K562 (cell line): ENCODE results near the gene CFAP58. TPM values are rescaled to one million over a fixed set of nuclear protein-coding genes. Genes with fewer than 3 reads are reported as not detected.

Experiments used
- ATAC-seq: fragments of 200-7000 bp; cut with Tn5 transposase; 3 replicates; pipeline ENCODE4 v1.9.1; 2020; ENCODE audit warnings: moderate library complexity
- BruUV-seq: library from RNA; stranded (reverse); fragments of 400-500 nt; replicated peaks from 2 replicates; lab custom pipeline; 2021; lab: Mats Ljungman, UMichigan
- CTCF ChIA-PET: fragments of 300-600 bp; formaldehyde crosslinking; extraction: SDS; loops from one replicate; lab custom pipeline; 2021; ENCODE audit warnings: low intra/inter-chr PET ratio; lab: Yijun Ruan, JAX
- POLR2A ChIA-PET: fragments of 300-600, 350-650 bp; sonication (Branson Sonifier 250); formaldehyde crosslinking; extraction: SDS; loops from one replicate; lab custom pipeline; 2021; ENCODE audit warnings: antibody characterized with exemption, inconsistent platforms; lab: Yijun Ruan, JAX
- DNase-seq, 4 experiments: peaks; one replicate each; pipeline versions ENCODE4 v3.0.0 to v3.0.0-alpha.2; 2011 to 2018; ENCODE audit warnings: low spot score in 3 of 4, mixed read lengths in 3 of 4; ENCODE audit errors: extremely low read depth in 1 of 4
- FAIRE-seq: peaks from 2 replicates; lab custom pipeline; 2011; peaks lifted over from hg19 to GRCh38; lab: Jason Lieb, UNC
- H2AFZ ChIP-seq: 2 replicates; pipeline ENCODE4 v1.6.0; 2011; ENCODE audit warnings: low read depth, low read length, control low read depth, inconsistent platforms
- H3K27ac ChIP-seq: fragments of 200-600 bp; 3 replicates; pipeline ENCODE4 v1.8.0; 2011; ENCODE audit warnings: low read depth, mild to moderate bottlenecking, control low read depth, inconsistent platforms, low read length, moderate library complexity, mixed read lengths; ENCODE audit errors: extremely low read depth
- H3K27me3 ChIP-seq, 2 experiments: fragments of 300-600 bp in 1 of 2; 2 replicates in 1 of 2; 3 replicates in 1 of 2; pipeline versions ENCODE4 v1.6.0 to v1.8.0; 2011; ENCODE audit warnings: inconsistent platforms in 2 of 2, low read length in 2 of 2, mild to moderate bottlenecking in 1 of 2, mixed read lengths in 1 of 2, moderate library complexity in 1 of 2; ENCODE audit not compliant: control insufficient read depth in 2 of 2, insufficient read depth in 2 of 2
- H3K36me3 ChIP-seq: fragments of 300-600 bp; 3 replicates; pipeline ENCODE4 v1.8.0; 2011; ENCODE audit warnings: mild to moderate bottlenecking, low read length, inconsistent platforms; ENCODE audit not compliant: control insufficient read depth, insufficient read depth
- H3K4me1 ChIP-seq, 2 experiments: fragments of 200-600 bp in 1 of 2; replicated peaks in 1 of 2; 2 replicates in 1 of 2; 3 replicates in 1 of 2; pipeline versions ENCODE4 v1.5.1 to v1.8.0; 2011; ENCODE audit warnings: inconsistent platforms in 2 of 2, low read length in 2 of 2, mild to moderate bottlenecking in 1 of 2, mixed read lengths in 1 of 2, moderate library complexity in 1 of 2; ENCODE audit not compliant: control insufficient read depth in 2 of 2, insufficient read depth in 2 of 2
- H3K4me2 ChIP-seq: 2 replicates; pipeline ENCODE4 v1.6.1; 2011; ENCODE audit warnings: low read length, control low read depth, inconsistent platforms, mixed read lengths; ENCODE audit not compliant: insufficient read depth
- H3K4me3 ChIP-seq: fragments of 200-600 bp; sonication (generic), shearing (Covaris generic); 2 replicates; pipeline ENCODE4 v1.5.1; 2016; ENCODE audit warnings: control low read depth, inconsistent platforms
- H3K79me2 ChIP-seq: fragments of 200-600 bp; 3 replicates; pipeline ENCODE4 v1.8.0; 2011; ENCODE audit warnings: low read length, inconsistent platforms; ENCODE audit not compliant: control insufficient read depth, insufficient read depth
- H3K9ac ChIP-seq, 2 experiments: 2 replicates each; pipeline versions ENCODE4 v1.6.0 to v1.6.1; 2011; ENCODE audit warnings: low read depth in 2 of 2, low read length in 2 of 2, control low read depth in 1 of 2, inconsistent platforms in 1 of 2, mild to moderate bottlenecking in 1 of 2, mixed read lengths in 1 of 2; ENCODE audit not compliant: insufficient read depth in 1 of 2
- H3K9me1 ChIP-seq: one replicate; pipeline ENCODE4 v1.6.0; 2011; ENCODE audit warnings: inconsistent platforms, mild to moderate bottlenecking, low read length, moderate library complexity; ENCODE audit not compliant: control insufficient read depth, insufficient read depth
- H3K9me3 ChIP-seq: replicated peaks from 2 replicates; pipeline ENCODE4 v1.5.1; 2011; ENCODE audit warnings: low read depth, low read length, inconsistent platforms; ENCODE audit not compliant: control insufficient read depth, insufficient read depth
- H4K20me1 ChIP-seq: replicated peaks from 2 replicates; pipeline ENCODE4 v1.6.1; 2011; ENCODE audit warnings: low read length, inconsistent platforms, mixed read lengths; ENCODE audit not compliant: control insufficient read depth, insufficient read depth
- BRD9 ChIP-seq: fragments of 450-650 bp; IDR thresholded peaks from 2 replicates; pipeline ENCODE4 v1.6.1; 2018; ENCODE audit warnings: low read depth; ENCODE audit not compliant: partially characterized antibody
- CBX3 ChIP-seq, 2 experiments: IDR thresholded peaks; 1 replicate in 1 of 2; 2 replicates in 1 of 2; pipeline ENCODE4 v1.6.1; 2012; ENCODE audit warnings: inconsistent platforms in 2 of 2, low read length in 2 of 2, borderline replicate concordance in 1 of 2, control low read depth in 1 of 2
- CHD4 ChIP-seq: fragments of 200-600 bp; sonication (generic); IDR thresholded peaks from 3 replicates; pipeline ENCODE4 v1.6.1; 2012; ENCODE audit warnings: low read depth, mild to moderate bottlenecking, mixed read lengths, low read length, inconsistent platforms; ENCODE audit not compliant: insufficient read depth, insufficient replicate concordance, poor library complexity, severe bottlenecking
- JUND ChIP-seq, 2 experiments: IDR thresholded peaks; 2 replicates in 1 of 2; 3 replicates in 1 of 2; pipeline ENCODE4 v1.6.1; 2011; ENCODE audit warnings: borderline replicate concordance in 2 of 2, low read depth in 2 of 2, low read length in 2 of 2, improper control_type of control experiment in 1 of 2, missing biosample characterization in 1 of 2, missing genetic modification characterization in 1 of 2, missing genetic modification reagents in 1 of 2
- NCOA1 ChIP-seq: fragments of 450-650 bp; IDR thresholded peaks from 2 replicates; pipeline ENCODE4 v1.6.1; 2016; ENCODE audit warnings: low read depth
- PML ChIP-seq: IDR thresholded peaks from 2 replicates; pipeline ENCODE4 v1.6.1; 2012; ENCODE audit warnings: low read length, inconsistent platforms
- POLR2G ChIP-seq: fragments of 200-400 bp; formaldehyde crosslinking; IDR thresholded peaks from 2 replicates; pipeline ENCODE4 v1.6.1; 2017; ENCODE audit warnings: low read depth, mild to moderate bottlenecking, antibody characterized with exemption, low read length, moderate library complexity
- ZNF140 ChIP-seq: fragments of 250-450 bp; sonication (Bioruptor Pico); IDR thresholded peaks from 2 replicates; pipeline ENCODE4 v1.8.0; 2021; ENCODE audit warnings: moderate library complexity, mild to moderate bottlenecking, inconsistent platforms
- ZNF143 ChIP-seq: sonication (generic); formaldehyde crosslinking; IDR thresholded peaks from 2 replicates; pipeline ENCODE4 v1.9.0; 2022; ENCODE audit warnings: mild to moderate bottlenecking, missing genetic modification reagents
- ZNF263 ChIP-seq: sonication (generic); formaldehyde crosslinking; IDR thresholded peaks from 2 replicates; pipeline ENCODE4 v1.8.0; 2022; ENCODE audit warnings: mild to moderate bottlenecking, missing genetic modification reagents, borderline replicate concordance
- WGBS: fragments of 100-300 bp; shearing (Covaris generic); methylation state at CpG from one replicate; pipeline ENCODE4 v1.1.6; 2016; ENCODE audit warnings: low coverage, mixed read lengths; ENCODE audit not compliant: insufficient coverage; ENCODE audit errors: missing lambda C conversion rate; 5-methylcytosine and 5-hydroxymethylcytosine counted together
- in situ Hi-C: fragments of 300-500 bp; cut with MboI; formaldehyde crosslinking; loops from 4 replicates; pipeline ENCODE4 v1.15.0; 2018; ENCODE audit warnings: inconsistent platforms, mixed read lengths
- intact Hi-C: fragments of 100-400 bp; cut with micrococcal nuclease; formaldehyde crosslinking; loops from 2 replicates; pipeline ENCODE4 v1.14.2; 2022
- polyA plus RNA-seq, 8 experiments: library from polyadenylated mRNA; depleted of rRNA in 4 of 8; stranded (reverse) in 5 of 8; unstranded in 3 of 8; fragments of >200 nt; fragmentation: Nextera tagmentation in 2 of 8; fragmentation: Illumina TruSeq in 1 of 8; extraction: Ambion mirVana in 2 of 8; extraction: Trizol in 1 of 8; gene quantifications; 2 replicates each; pipeline versions ENCODE4 v1.2.1 to v1.2.3, GENCODE V29; 2011 to 2014; ENCODE audit warnings: inconsistent platforms in 1 of 8, missing spikeins in 1 of 8
- total RNA-seq, 7 experiments: library from RNA; depleted of rRNA in 6 of 7; stranded (reverse); fragments of >200 nt in 6 of 7; fragmentation: Illumina TruSeq in 2 of 7; extraction: Trizol in 2 of 7; gene quantifications; 2 replicates each; pipeline versions ENCODE4 v1.2.1 to v1.2.3, GENCODE V29; 2011 to 2021; ENCODE audit warnings: low replicate concordance in 1 of 7
- TF ChIP-seq, protein P1 (sequence below): sonication (generic); formaldehyde crosslinking; IDR thresholded peaks from 2 replicates; pipeline ENCODE4 v1.8.1; 2023; ENCODE audit warnings: mild to moderate bottlenecking, missing genetic modification reagents
- TF ChIP-seq, protein P2 (sequence below): fragments of 250-450 bp; sonication (Bioruptor Pico); IDR thresholded peaks from 2 replicates; pipeline ENCODE4 v1.4.0; 2020; ENCODE audit warnings: borderline replicate concordance
- TF ChIP-seq, protein P3 (sequence below), 3 experiments: fragments of 200-800 bp in 1 of 3; fragments of 250-450 bp in 1 of 3; fragments of 450-650 bp in 1 of 3; sonication (Bioruptor Pico) in 1 of 3; sonication (Bioruptor generic) in 1 of 3; formaldehyde crosslinking in 1 of 3; IDR thresholded peaks; 2 replicates each; pipeline versions ENCODE4 v1.6.1 to v1.8.0; 2016 to 2022; ENCODE audit warnings: mild to moderate bottlenecking in 2 of 3, missing genetic modification characterization in 2 of 3, missing compliant biosample characterization in 1 of 3, moderate library complexity in 1 of 3

CFAP58 gene
- total and polyA plus RNA-seq, 9 of the 15 experiments (the other 6 are each of a cell fraction or from before 2014, with no cell fraction given) = 0.08 to 2.0 (median 0.71) TPM

DNA sequence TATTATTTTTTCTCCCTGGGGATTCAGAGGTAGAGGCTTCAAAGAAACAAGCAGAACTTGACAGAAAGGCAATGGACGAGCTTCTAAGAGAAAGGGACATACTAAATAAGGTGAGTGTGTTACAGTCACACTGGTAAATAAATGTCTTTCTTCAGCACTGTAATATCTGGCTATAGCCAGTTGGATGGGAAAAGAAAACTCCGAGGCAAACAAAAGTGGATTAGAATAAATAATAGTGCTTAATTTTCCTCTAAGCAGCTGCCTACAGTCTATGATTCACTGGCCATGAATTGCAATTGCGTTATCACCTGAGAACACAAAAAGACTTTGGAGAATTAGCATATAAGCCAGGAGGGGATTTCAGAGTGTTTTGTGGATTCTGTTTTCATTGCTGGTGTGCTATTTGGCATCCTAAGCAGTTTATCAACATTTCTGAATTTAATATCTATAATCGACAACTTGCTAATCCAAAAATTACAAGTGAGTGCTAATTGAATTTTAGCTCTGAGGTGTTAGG, 23.2 kb downstream of the CFAP58 start:
- WGBS = 0% methylated on average over 4 of the region's 4 CpGs
- Histone ChIP-seq H3K9ac (no peak overlapping the region), H3K27me3 (no peaks in the 10 kb centered on the region; a peak in 1 of 5 replicates), H3K4me2 (no peak overlapping the region), H3K27ac (no peak overlapping the region), H2AFZ (no peak overlapping the region), H3K4me3 (no peak overlapping the region), H4K20me1 (no peaks in the 10 kb centered on the region), H3K9me1 (no peaks in the 10 kb centered on the region), H3K36me3 (no peaks in the 10 kb centered on the region), H3K79me2 (no peaks in the 10 kb centered on the region), H3K4me1 (no peaks in the 10 kb centered on the region), H3K9me3 (no peaks in the 10 kb centered on the region)
- POLR2A ChIA-PET = no interaction called here
- no peak for TF ChIP-seq BRD9
- TF ChIP-seq JUND (IDR thresholded peaks at IDR 0.05; ENCODE audit: borderline replicate concordance, low read depth, low read length) = no peak
- no peak for TF ChIP-seq JUND (tag; IDR thresholded peaks at IDR 0.05; ENCODE audit: borderline replicate concordance, low read depth, low read length)
- TF ChIP-seq PML = no peak
- TF ChIP-seq, protein P1, sequence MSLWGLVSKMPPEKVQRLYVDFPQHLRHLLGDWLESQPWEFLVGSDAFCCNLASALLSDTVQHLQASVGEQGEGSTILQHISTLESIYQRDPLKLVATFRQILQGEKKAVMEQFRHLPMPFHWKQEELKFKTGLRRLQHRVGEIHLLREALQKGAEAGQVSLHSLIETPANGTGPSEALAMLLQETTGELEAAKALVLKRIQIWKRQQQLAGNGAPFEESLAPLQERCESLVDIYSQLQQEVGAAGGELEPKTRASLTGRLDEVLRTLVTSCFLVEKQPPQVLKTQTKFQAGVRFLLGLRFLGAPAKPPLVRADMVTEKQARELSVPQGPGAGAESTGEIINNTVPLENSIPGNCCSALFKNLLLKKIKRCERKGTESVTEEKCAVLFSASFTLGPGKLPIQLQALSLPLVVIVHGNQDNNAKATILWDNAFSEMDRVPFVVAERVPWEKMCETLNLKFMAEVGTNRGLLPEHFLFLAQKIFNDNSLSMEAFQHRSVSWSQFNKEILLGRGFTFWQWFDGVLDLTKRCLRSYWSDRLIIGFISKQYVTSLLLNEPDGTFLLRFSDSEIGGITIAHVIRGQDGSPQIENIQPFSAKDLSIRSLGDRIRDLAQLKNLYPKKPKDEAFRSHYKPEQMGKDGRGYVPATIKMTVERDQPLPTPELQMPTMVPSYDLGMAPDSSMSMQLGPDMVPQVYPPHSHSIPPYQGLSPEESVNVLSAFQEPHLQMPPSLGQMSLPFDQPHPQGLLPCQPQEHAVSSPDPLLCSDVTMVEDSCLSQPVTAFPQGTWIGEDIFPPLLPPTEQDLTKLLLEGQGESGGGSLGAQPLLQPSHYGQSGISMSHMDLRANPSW (CRISPR knock-in tag) = no peak
- TF ChIP-seq POLR2G = no peak
- no peak for TF ChIP-seq CHD4
- no peak for TF ChIP-seq CBX3 (IDR thresholded peaks at IDR 0.05; ENCODE audit: borderline replicate concordance in 1 of 2, low read length in 2 of 2)
- no peak for TF ChIP-seq ZNF140 (CRISPR knock-in tag)
- TF ChIP-seq, protein P2, sequence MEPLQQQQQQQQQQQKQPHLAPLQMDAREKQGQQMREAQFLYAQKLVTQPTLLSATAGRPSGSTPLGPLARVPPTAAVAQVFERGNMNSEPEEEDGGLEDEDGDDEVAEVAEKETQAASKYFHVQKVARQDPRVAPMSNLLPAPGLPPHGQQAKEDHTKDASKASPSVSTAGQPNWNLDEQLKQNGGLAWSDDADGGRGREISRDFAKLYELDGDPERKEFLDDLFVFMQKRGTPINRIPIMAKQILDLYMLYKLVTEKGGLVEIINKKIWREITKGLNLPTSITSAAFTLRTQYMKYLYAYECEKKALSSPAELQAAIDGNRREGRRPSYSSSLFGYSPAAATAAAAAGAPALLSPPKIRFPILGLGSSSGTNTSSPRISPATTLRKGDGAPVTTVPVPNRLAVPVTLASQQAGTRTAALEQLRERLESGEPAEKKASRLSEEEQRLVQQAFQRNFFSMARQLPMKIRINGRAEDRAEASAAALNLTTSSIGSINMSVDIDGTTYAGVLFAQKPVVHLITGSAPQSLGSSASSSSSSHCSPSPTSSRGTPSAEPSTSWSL (CRISPR knock-in tag) = no peak
- no peak for TF ChIP-seq ZNF263 (CRISPR knock-in tag)
- TF ChIP-seq ZNF143 = no peak
- TF ChIP-seq, protein P3, sequence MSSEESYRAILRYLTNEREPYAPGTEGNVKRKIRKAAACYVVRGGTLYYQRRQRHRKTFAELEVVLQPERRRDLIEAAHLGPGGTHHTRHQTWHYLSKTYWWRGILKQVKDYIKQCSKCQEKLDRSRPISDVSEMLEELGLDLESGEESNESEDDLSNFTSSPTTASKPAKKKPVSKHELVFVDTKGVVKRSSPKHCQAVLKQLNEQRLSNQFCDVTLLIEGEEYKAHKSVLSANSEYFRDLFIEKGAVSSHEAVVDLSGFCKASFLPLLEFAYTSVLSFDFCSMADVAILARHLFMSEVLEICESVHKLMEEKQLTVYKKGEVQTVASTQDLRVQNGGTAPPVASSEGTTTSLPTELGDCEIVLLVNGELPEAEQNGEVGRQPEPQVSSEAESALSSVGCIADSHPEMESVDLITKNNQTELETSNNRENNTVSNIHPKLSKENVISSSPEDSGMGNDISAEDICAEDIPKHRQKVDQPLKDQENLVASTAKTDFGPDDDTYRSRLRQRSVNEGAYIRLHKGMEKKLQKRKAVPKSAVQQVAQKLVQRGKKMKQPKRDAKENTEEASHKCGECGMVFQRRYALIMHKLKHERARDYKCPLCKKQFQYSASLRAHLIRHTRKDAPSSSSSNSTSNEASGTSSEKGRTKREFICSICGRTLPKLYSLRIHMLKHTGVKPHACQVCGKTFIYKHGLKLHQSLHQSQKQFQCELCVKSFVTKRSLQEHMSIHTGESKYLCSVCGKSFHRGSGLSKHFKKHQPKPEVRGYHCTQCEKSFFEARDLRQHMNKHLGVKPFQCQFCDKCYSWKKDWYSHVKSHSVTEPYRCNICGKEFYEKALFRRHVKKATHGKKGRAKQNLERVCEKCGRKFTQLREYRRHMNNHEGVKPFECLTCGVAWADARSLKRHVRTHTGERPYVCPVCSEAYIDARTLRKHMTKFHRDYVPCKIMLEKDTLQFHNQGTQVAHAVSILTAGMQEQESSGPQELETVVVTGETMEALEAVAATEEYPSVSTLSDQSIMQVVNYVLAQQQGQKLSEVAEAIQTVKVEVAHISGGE (CRISPR knock-in tag; IDR thresholded peaks at IDR 0.05) = no peak
- no peak for TF ChIP-seq NCOA1
- FAIRE-seq (no peak), ATAC-seq (no peak), DNase-seq (no peak)
- in situ Hi-C loops (no loop called here), intact Hi-C loops (no loop called here)
- BruUV-seq = no TSS peak
- CTCF ChIA-PET = no interaction called here
